A204.1 (cell line): ENCODE data around the gene GM2A.
"Not testable (repeated sequence)": the region's sequence is repeated elsewhere in the genome, so short reads cannot be mapped to it uniquely, and the experiment has no call there.

Experiments used
- FAIRE-seq: peaks from 2 replicates; lab custom pipeline; 2012; peaks lifted over from hg19 to GRCh38; lab: Jason Lieb, UNC

Gene GM2A

GRCh38 chr5:151254556-151254955 is 1.6 kb downstream of the GM2A start:
- FAIRE-seq, result no peak

- not testable (repeated sequence) for FAIRE-seq
Measured at GRCh38 chr5:151254990-151255389, 2.0 kb downstream of the GM2A start.

- no peak for FAIRE-seq
Measured at GRCh38 chr5:151255621-151256286, 2.8 kb downstream of the GM2A start.

- no peak for FAIRE-seq
Measured at GRCh38 chr5:151257731-151258181, 4.8 kb downstream of the GM2A start.

GRCh38 chr5:151258201-151258611 is 5.2 kb downstream of the GM2A start:
- no peak for FAIRE-seq

- no peak for FAIRE-seq
Measured at GRCh38 chr5:151258816-151259215, 5.8 kb downstream of the GM2A start.

GRCh38 chr5:151259931-151260330 is 6.9 kb downstream of the GM2A start:
- no peak for FAIRE-seq

GRCh38 chr5:151262532-151262931 is 9.5 kb downstream of the GM2A start:
- no peak for FAIRE-seq

- no peak for FAIRE-seq
Measured at GRCh38 chr5:151264113-151264512, 11.1 kb downstream of the GM2A start.

- no peak for FAIRE-seq
Measured at GRCh38 chr5:151267491-151268260, 14.7 kb downstream of the GM2A start.

- no peak for FAIRE-seq
Measured at GRCh38 chr5:151270599-151270998, 17.6 kb downstream of the GM2A start.

GRCh38 chr5:151271336-151271735 is 18.4 kb downstream of the GM2A start:
- FAIRE-seq, result no peak

- no peak for FAIRE-seq
Measured at GRCh38 chr5:151274666-151275065, 21.7 kb downstream of the GM2A start.

- no peak for FAIRE-seq
Measured at GRCh38 chr5:151275803-151276202, 22.8 kb downstream of the GM2A start.

- no peak for FAIRE-seq
Measured at GRCh38 chr5:151278845-151279244, 25.9 kb downstream of the GM2A start.

- FAIRE-seq, result no peak
Measured at GRCh38 chr5:151280443-151280842, 27.5 kb downstream of the GM2A start.

GRCh38 chr5:151281001-151281639 is 28.1 kb downstream of the GM2A start:
- FAIRE-seq, result no peak

- FAIRE-seq, result no peak
Measured at GRCh38 chr5:151283120-151283825, 30.3 kb downstream of the GM2A start.

- no peak for FAIRE-seq
Measured at GRCh38 chr5:151284392-151284967, 31.5 kb downstream of the GM2A start.

GRCh38 chr5:151285683-151286082 is 32.7 kb downstream of the GM2A start:
- FAIRE-seq, result no peak

GRCh38 chr5:151286246-151286645 is 33.3 kb downstream of the GM2A start:
- no peak for FAIRE-seq

GRCh38 chr5:151288180-151288579 is 35.2 kb downstream of the GM2A start:
- no peak for FAIRE-seq
